T-helper 2 cell treated with Interferon-gamma antibody and Interleukin-4, amounts not matched to agents 100 ng/mL and 5 ng/mL, for 36 hours (primary cell): ENCODE measurements around the gene PKDCC. TPM values are rescaled to one million over a fixed set of nuclear protein-coding genes. Genes with fewer than 3 reads are reported as not detected.
"Not testable (repeated sequence)": the region's sequence is repeated elsewhere in the genome, so short reads cannot be mapped to it uniquely, and the experiment has no call there.

Source experiments
- intact Hi-C: fragments of 100-400 bp; cut with micrococcal nuclease; formaldehyde crosslinking; loops from one replicate; pipeline ENCODE4 v1.15.1; 2023
- total RNA-seq: library from RNA; stranded (reverse); gene quantifications from 2 replicates; pipeline ENCODE4 v1.2.3, GENCODE V29; 2022

Gene PKDCC
- total RNA-seq, 1 donor from 2014 or later = 0.16 TPM

DNA sequence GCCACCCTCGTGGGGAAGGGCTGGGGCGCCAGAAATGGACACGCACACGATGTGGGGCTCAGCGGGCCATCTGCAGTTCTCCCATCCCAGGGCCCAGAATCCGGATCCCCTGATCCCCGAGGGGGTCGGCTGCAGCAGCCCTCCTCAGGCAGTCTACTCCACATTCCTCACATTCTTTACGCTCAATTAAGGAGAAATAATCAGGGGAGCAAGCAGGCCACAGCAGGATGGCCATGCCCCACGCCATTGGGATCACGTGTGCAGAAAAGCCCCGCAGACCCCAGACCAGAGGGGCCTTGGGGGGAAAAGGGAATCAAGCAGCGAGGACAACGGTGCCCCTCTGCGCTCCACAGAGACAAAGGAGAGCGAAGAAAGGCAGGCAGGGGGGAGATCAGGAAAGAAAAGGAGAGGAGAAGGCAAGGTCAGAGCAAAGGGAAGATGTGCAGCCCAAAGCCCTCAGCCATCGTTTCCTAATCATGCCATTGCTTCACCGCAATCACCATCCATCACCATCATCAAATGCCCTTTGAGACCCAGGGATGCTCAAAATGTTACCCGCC is 17.5 kb upstream of the PKDCC start:
- intact Hi-C loops = no loop called here

GRCh38 chr2:42030829-42031228 is 17.0 kb upstream of the PKDCC start:
- intact Hi-C loops = no loop called here

DNA sequence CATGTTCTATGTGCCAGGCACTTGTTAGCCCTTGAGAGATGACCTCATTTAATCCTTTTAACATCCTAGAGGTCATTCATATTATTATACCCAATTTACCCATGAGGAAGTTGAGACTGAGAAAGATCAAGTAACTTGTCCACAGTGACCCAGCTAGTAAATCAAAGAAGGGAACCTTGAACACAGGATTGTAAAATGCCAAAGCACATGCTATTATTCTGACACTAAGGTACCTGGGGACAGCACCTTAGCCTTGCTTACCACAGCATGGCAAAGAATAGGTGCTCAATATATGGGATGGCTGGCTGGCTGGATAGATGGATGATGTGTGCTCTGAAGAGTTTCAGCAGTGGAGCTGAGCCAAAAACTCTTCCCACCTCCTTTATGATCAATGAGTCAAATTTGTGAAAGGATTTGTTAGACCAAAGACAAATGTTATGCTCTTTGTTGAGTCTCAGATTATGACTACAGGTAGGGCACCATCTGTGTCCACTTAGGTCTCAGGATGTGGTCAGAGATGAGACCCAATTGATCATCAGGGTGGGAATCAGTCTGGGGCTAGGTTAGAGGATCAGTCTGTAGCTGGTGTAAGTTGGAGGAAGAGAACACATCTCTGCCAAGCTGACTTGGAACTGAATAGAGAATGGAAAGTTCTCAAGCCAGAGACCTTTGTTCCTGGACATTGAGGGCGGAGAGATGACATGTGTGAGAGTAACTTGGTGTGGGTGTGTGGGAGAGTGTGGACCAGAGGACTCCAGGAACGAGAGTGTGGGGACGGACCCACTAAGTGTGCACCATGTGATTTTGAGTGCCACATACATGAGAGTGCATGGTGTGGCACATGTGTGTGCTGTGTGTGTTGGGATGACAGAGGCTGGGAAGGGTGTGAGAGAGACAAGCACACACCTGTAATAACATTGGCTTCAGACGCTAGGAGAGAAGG is 16.3 kb upstream of the PKDCC start:
- intact Hi-C loops = no loop called here

DNA sequence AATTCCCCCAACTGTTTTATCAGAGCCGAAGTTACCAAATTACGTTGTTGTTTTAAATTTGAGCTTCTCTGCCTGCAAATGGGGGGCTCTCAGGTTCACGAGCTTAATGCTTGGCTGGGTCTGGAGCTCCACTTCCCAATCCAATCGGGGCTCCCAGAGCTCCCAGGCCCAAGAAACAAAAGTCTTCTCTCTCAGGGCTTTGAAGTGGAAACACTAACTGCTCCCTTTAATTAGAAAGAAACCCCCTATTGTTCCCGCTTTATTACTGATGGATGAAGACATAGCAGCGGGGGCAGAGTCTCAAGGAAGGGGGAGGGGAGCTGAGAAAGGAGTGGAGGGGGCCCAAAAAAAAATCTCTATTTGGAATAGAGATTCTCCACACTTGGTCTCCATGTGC is 15.6 kb upstream of the PKDCC start:
- intact Hi-C loops = no loop called here

- intact Hi-C loops = no loop called here
Observed at GRCh38 chr2:42032745-42033144, 15.1 kb upstream of the PKDCC start.

DNA sequence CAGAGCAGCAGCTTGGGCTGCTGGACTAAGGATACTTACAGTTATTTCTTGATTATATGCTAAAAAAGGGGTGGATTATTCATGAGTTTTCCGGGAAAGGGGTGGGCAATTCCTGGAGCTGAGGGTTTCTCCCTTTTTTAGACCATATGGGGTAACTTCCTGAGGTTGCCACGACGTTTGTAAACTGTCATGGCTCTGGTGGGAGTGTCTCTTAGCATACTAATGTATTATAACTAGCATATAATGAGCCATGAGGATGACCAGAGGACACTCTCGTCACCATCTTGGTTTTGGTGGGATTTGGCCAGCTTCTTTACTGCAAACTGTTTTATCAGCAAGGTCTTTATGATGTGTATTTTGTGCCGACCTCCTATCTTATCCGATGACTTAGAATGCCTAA is 13.7 kb upstream of the PKDCC start:
- intact Hi-C loops = not testable (repeated sequence)

DNA sequence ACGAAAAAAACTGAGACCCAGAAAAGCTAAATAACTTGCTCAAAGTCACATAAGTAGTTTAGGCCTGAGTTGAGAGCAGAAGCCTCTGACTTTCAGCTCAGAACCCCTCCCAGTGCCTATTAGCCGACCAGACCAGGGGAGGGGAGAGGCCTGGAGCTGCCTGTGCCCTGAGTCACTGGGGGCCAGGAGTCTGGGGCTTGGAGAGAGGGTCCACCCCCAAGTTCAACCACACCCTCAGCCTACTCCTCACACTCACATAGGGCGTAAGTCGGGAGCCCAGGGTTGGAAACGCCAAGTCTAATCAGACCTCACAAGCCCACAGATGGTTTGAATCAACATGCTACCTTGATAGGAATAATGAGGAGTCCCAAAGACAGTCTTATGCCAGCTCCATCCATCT is 12.6 kb upstream of the PKDCC start:
- intact Hi-C loops = no loop called here

- intact Hi-C loops = no loop called here
Observed at GRCh38 chr2:42036413-42036812, 11.4 kb upstream of the PKDCC start.

DNA sequence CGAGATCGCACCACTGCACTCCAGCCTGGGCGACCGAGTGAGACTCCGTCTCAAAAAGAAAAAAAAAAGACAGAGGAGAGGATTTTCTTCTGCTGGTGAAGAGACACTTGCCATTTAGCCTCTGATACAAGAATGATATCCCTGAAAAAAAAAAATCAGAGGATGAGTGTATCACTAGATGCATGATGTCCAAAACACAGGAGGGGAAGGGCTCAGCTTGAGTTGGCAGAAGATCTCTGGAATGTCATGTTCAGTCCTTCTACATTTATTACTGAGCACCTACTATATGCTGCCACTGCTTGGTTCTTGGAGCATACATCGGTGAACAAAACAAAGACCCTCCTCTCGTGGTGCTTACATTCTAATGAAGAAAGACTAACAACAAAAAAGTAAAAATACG is 10.9 kb upstream of the PKDCC start:
- intact Hi-C loops = no loop called here

DNA sequence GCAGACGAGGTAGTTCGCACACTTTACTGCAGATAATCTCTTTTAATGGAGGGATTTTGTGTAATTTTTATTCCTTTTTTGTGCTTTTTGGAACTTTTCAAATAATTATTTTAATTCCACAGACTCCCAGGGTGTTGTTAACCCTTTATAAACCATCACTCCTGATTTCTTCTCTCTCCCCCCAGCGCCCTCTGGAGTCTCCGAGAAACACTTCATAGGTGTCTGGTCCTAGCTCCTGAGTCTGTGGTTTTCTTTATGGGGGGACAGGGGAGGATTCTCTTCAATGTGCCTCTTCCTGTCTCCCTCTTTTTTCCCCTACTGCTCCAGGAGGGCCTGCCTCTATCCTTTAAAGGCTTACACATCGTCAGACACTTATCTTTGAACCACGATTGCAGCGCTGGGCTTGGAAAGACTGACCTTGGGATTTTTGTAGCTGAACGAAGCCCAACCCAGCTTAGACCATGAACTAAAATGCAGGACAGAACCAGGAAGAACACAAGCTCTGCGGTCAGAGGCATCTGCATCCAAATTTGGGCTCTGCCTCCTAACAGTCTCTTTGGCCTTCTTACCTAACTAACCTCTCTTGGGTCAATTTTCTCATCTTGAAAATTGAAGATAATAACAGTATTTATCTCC is 7.1 kb upstream of the PKDCC start:
- intact Hi-C loops = no loop called here

GRCh38 chr2:42041377-42042127 is 6.3 kb upstream of the PKDCC start:
- intact Hi-C loops = no loop called here

- intact Hi-C loops = no loop called here
Observed at GRCh38 chr2:42042631-42043355, 5.0 kb upstream of the PKDCC start.

DNA sequence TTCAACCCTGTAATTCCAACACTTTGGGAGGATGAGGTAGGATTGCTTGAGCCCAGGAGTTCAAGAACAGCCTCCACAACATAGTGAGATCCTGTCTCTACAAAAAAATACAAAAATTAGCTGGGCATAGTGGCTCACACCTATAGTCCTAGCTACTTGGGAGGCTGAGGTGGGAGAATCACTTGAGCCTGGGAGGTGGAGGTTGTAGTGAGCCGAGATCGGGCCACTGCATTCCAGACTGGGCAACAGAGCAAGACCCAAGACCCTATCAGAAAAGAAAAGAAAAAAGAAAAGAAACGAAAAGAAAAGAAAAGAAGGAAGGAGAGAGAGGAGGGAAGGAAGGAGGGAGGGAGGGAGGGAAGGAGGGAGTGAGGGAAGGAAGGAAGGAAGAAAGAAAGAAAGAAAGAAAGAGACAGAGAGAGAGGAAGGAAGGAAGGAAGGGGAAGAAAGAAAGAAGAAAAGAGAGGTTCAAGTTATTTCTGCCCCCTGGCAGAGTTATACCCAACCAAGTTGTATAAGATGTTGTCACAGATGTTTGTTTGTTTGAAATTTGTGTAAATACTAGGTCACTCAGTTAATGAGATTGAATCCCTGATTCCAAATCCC is 3.9 kb upstream of the PKDCC start:
- intact Hi-C loops = no loop called here

- intact Hi-C loops = no loop called here
Observed at GRCh38 chr2:42044939-42045338, 2.9 kb upstream of the PKDCC start.

GRCh38 chr2:42045352-42045751 is 2.5 kb upstream of the PKDCC start:
- intact Hi-C loops = no loop called here

- intact Hi-C loops = no loop called here
Observed at GRCh38 chr2:42045848-42046748, 1.7 kb upstream of the PKDCC start.

DNA sequence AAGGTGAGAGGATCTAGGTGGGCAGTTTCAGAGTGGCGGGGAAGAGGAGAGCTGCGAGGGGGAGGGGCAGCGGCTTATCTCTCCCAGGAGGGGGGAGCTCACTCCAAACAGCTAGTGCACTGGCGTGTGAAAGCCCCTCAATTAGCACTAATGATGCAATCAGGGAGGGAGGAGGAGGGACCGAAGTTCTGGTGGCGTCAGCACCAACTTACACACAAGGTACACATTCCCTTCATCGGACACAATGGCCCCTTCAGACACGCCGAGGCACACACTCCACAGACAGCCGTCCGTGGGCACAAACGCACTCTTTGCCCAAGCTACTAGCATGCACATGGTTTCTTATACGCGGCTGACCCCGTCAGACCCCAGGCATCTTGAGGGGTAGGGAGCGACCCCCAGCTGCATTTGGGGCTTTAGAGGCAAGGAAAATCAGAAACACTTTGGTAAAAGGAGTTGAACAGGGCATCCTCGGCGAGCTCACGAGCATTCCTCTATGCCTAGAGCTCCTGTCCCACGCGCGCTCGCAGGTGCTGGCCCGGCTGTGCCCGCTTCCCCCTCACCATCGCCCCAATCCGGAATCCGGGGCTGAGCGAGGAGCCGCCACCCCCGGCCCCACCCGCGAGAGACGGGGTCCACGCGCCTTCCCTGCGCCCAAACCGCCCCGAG is 868 bp upstream of the PKDCC start:
- intact Hi-C loops = no loop called here

DNA sequence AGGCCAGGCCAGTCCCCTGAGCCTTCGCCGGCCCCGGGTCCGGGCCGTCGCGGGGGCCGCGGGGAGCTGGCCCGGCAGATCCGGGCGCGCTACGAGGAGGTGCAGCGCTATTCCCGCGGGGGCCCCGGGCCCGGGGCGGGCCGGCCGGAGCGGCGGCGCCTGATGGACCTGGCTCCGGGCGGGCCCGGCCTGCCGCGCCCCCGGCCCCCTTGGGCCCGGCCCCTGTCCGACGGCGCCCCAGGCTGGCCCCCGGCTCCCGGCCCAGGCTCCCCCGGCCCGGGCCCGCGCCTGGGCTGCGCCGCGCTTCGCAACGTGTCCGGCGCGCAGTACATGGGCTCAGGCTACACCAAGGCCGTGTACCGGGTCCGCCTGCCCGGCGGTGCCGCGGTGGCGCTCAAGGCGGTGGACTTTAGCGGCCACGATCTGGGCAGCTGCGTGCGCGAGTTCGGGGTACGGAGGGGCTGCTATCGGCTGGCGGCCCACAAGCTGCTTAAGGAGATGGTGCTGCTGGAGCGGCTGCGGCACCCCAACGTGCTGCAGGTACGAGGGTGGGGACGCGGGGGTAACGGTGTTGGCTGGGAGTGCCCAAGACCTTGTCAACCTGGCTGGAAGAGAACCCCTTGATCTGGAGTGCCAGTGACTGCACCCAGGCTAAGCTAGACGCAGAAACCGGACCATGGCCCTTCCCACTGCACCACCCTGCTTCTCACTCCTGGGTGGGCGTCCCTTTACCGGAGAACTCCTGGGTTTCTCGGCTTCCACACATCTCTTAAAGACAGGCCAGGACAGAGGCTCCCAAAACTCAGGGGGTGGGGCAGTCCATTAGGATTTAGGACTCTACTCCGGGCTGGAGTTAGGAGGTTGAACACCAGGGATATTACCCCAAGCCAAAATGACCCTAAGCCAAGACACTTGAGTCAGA is 739 bp downstream of the PKDCC start:
- intact Hi-C loops = no loop called here
